Gastroesophageal sphincter (tissue), 3 donors: ENCODE data around the gene ABCC6.

Source experiments
- CTCF ChIP-seq, 4 experiments: fragments of 200-600 bp in 2 of 4; fragments of 450-650 bp in 2 of 4; sonication (generic) in 1 of 4; IDR thresholded peaks; one replicate each; pipeline ENCODE4 v1.5.1; 2017 to 2019; ENCODE audit warnings: antibody characterized with exemption in 4 of 4, mild to moderate bottlenecking in 2 of 4, moderate library complexity in 2 of 4
- POLR2AphosphoS5 ChIP-seq: sonication (generic); formaldehyde crosslinking; IDR thresholded peaks from one replicate; pipeline ENCODE4 v1.6.1; 2017; ENCODE audit warnings: antibody characterized with exemption

- TF ChIP-seq CTCF (IDR thresholded peaks at IDR 0.05): no peak
- TF ChIP-seq POLR2AphosphoS5: no peak
These were observed 59.1 kb downstream of the ABCC6 start for GRCh38 chr16:16164243-16164642.
